SKM-1 treated with dmso at 0.1 percent for 144 hours (cell line): ENCODE data around the gene MYO5B.

ENCODE experiments used
- DNase-seq: peaks from one replicate; lab custom pipeline; 2025; ENCODE audit not compliant: unreplicated experiment; lab: John Stamatoyannopoulos, UW

MYO5B gene

DNA sequence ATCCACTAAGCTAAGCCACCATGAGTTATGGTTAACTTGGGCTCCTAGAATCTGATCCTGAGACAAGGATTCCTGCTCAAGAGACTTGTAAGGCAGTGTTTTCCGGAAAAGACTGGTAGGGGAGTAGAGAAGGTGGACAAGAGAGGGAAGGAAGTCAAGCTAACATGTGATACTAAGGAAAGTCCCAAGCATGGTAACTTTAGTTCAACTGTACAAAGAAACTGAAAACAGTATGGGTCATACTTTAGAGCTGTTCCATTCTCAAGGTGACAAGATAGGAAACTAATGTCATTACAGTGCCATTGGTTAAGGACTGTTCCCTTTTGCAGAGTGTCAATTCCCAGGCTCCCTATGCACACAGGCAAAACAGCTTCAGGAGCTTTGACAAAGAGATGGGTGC, 5.8 kb downstream of the MYO5B start:
- no peak for DNase-seq

DNA sequence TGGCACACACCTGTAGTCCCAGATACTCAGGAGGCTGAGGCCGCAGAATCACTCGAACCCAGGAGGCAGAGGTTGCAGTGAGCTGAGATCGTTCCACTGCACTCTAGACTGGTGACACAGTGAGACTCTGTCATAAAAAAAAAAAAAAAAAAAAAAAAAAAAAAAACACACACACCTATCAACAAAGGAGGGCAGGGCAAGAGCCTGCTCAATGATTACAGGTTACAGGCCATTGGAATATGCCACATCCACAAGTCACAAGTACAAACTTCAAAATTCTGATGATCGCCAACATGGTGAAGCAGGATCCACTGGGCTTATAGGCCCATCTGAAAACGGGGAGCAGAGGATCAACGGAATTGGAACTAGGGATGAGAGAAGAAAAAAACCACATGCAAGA, 6.3 kb downstream of the MYO5B start:
- DNase-seq: no peak

DNA sequence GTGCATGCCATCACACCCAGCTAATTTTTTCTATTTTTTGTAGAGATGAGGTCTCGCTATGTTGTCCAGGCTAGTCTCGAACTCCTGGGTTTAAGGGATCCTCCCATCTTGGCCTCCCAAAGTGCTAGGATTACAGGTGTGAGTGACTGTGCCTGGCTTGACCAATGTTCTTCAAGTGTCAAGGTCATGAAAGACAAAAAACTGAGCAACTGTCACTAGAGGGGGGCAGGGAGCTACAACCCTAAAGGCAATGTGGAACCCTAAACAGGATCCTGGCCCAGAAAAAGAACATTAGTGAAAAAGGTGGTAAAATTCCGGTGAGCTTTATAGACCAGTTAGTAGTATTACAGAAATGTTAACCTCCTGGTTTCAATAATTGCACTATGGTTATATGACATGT, 7.3 kb downstream of the MYO5B start:
- DNase-seq: no peak

- no peak for DNase-seq
Observed at GRCh38 chr18:50186385-50186784, 8.6 kb downstream of the MYO5B start.

- DNase-seq: no peak
Observed at GRCh38 chr18:50183556-50183955, 11.4 kb downstream of the MYO5B start.

DNA sequence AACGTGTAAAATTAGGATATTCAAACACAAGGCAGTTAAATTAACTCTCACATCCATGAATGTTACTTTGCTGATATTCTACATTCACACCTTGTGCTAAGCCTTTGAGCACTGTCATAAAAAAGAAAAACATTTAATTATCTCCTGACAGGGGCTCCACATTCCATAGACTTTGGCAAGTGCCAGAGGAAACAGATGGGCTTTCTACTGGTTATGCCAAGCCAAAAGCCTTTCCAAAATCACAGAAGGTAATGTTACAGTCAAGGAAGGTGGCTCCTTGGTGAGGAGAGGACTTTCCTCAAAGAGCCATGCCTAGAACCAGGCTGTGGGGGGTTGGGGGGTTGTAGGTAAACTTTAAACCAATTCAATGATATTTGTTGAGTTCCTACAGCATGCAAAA, 12.4 kb downstream of the MYO5B start:
- no peak for DNase-seq

- no peak for DNase-seq
Observed at GRCh38 chr18:50181590-50181989, 13.4 kb downstream of the MYO5B start.

- DNase-seq: no peak
Observed at GRCh38 chr18:50179465-50179864, 15.5 kb downstream of the MYO5B start.

GRCh38 chr18:50177294-50177992, 17.5 kb downstream of the MYO5B start:
- DNase-seq: no peak

DNA sequence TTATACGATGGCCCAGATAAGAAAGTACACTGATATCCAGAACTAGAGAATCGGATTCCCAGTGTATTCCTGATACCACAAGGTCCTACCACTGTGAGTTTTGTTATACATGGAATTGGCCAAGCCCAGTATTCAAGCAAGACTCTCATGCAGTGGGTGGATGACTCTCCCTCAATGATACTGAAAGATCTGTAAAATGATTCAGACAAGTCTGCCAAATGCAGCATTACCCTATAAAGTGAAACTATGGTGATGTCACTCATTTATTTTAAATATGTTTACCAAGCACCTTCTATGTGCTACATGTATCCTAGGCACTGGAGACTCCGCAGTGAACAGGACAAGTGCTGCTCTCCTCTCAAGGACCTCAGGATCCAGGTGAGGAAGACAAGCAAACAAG, 22.6 kb downstream of the MYO5B start:
- DNase-seq: no peak

DNA sequence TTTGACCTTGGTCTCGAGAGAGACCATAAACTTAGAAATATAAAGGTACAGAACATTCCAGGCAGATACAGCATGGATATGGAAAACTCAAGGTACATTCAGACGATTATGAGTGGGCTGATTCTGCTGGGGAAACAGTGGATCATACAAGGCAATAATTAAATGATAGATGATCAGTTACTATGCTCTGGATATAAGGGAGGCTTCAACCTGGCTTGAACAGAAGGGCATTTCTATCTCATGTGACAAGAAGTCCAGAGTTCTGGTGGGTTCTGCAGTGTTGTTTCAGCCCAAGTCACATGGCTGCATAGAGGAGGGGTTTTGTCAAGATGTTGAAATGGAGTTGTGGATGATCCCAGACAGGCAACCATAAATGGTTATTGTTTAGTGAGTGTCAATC, 23.5 kb downstream of the MYO5B start:
- DNase-seq: no peak

DNA sequence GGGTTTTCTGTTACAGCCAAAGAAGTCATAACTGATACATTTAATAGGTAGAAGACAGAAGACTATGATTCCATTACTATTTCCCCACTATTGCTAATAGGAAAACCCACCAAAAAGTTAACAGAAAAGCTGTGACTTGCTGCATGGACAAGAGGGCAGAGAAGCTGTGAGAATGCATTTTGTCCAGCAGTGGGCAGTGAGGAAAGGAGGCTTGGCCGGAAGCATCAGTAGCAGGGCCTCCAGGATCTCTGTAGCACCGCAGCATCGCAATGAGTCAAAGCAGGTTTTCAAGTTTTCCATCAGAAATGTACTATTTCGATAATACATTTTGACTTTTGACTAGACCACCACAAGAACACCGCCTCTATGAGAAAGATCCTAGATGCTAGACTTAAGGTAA, 24.9 kb downstream of the MYO5B start:
- no peak for DNase-seq

- DNase-seq: no peak
Observed at GRCh38 chr18:50169149-50169548, 25.8 kb downstream of the MYO5B start.

DNA sequence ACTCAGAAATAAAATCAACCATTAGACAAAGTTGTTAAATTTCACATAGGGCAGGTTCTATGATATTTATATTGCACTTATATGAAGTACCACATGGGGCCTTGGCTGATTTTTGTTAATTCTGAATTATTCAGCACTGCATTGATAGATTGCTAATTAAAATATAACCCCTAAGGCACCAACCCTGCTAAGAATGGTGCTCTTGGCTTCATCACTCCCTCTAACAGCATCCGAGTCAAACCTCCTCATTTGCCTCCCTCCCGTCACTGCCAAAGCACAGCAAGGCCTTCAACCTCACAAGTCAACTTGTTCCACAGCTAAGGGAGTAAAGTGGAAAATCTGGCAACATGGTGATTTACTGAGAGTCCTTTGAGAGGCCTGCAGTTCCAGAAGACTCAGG, 27.0 kb downstream of the MYO5B start:
- DNase-seq: no peak

DNA sequence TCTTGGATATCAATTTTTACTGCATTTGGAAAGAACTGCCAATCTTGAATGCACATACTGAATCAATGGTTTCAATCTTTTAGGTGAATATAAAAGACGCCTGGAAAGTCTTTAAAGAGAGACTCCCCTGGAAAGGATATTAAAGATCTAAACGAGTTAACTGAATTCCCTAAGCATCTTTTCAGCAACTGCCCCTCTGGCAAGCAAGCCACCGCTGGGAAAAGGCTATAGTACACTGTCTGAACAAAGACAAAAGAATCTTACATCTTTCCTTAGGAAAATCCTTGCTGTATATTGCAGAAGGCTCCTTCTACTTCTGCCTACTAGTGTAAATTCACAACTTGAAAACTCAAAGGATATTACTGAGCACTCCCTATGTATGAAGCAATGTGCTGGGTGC, 28.0 kb downstream of the MYO5B start:
- DNase-seq: no peak

GRCh38 chr18:50163505-50163904, 31.4 kb downstream of the MYO5B start:
- no peak for DNase-seq

- no peak for DNase-seq
Observed at GRCh38 chr18:50162486-50163304, 32.3 kb downstream of the MYO5B start.

DNA sequence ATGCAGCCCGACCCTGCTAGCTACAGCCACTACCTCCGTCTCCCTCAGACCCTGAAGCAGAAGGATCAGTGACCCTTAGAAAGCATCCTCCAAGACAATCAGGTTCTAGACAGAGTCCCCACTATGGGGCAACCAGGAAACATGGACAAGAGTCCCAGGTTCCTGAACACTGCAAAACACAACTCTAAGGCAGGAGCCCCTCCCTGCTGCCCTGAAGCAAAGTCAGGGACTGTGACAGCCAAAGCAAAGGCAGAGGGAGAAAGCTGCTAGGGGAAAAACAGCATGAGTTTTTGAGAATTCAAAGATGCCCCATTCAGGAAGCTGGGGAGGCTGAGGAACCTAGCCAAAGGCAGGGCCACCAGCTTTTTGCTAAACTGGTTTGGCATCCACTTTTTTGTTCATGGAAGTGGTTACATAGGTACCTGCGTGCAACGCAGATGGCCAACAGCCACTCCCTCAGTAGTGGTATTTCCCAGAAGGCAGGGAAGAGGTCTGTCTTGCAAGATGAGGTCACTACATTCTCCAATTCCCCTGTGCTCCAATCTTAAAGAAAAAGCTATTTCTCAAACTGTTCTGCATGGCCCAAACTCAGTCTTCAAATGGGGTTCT, 33.2 kb downstream of the MYO5B start:
- no peak for DNase-seq

GRCh38 chr18:50159654-50160046, 35.3 kb downstream of the MYO5B start:
- DNase-seq: no peak

DNA sequence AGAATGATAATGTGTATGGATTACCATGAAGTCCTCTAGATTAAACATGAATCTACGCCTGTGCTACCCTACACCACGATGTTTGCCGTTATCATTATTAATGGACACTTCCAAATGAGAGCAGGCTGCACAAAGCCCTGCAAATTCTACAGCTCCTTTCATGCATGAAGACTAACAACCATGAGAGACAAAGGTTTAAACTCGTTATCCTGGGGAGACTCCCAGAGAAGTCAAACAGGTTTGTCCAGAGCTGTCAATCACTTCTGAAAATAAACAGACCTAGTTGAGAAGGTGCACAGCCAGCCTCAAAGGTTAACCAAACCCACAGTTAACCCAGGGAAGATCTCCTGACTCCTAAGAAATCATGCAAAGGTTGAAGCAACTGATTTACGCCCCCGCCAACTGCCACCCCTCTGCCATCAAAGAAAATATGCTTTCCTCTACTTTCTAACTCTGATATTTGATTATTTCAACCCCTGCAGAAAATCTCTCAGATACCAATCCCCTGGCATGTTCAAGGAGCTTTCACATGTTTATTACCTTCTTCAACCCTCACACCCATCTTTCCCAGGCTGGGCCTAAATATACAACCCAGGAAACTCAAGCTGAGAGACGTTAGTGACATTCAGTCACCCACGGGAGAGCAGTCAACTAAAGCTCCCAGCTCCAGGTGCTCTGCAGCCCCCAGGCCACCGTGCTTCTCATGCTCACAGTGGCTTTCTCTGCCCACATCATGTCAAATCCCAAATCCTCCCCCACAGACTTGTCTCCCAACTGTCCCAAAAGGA, 35.9 kb downstream of the MYO5B start:
- DNase-seq: no peak

GRCh38 chr18:50155406-50155805, 39.5 kb downstream of the MYO5B start:
- DNase-seq: no peak
